GM18505 (cell line): ENCODE data around the gene SYNDIG1.

Experiments
- ATAC-seq: cut with Tn5 transposase; IDR thresholded peaks from one replicate; pipeline ENCODE4 v1.9.1; 2021; ENCODE audit not compliant: unreplicated experiment
- POLR2A ChIP-seq: IDR thresholded peaks from 4 replicates; pipeline ENCODE4 v1.6.1; 2011; ENCODE audit warnings: borderline replicate concordance; ENCODE audit not compliant: insufficient read depth, insufficient read length; ENCODE audit errors: extremely low read depth

Gene SYNDIG1

DNA sequence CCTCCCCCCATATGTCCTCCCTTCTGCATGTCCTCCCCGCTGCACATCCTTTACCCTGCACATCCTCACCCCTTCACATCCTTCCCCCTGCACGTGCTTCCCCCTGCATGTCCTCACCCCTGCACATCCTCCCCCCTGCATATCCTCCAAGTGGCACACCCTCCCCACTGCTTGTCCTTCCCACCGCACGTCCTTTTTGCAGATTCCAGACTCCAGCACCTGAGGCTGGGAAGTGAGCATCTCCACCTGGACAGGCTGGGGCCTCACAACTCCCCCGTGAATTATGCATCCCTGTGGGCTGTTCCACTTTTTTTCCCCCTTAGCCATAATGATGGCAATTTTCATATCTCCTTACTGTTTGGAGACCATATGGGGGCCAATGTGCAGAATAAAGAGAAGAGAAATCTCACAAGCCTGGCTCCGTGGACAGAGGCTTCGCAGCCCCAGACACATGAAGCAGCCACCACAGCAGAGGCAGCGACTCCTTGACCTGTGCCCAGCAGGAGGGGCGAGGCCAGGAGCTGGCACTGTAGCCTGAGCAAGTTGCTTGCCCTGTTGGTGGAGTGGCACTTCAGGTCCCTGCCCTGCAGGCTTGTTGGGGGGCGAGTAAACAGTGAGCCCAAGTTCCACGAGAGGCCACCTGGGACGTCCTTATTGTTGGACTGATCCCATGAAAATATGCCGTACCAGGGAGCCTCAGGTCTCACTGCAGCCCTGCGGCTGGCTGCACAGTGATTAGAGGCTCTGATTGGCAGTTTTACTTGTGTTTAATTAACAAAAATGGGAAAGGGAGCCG, 113.1 kb downstream of the SYNDIG1 start:
- no peak for TF ChIP-seq POLR2A
- ATAC-seq = no peak

DNA sequence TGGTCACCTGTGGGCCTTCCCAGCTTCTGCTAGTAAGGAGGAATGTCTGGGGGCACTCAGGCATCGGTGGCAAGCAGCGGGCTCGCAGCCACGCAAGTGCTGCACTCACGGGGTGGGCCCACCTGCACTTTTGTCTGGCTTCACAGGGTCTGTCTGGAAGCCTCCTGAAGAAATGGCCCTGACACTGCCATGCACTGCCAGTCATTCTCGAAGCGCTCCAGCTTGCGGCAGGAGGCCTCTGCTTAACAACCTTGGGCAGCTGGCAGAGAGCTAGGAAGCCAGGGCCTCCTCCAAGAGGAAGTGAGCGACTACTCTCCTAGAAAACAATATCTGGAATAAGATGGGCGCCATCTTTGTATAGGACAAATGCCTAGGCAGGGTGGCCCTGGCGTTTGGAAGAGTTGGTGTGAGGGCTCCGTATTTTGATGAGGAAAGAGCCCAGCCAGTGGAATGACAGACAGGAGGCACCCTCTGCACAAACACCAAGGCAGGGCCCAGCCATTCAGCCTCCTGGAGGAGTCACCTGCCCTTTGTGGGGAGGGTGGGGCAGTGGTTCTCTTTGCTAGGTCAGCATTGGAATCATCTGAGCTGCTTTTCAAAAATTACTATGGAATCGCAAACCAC, 113.9 kb downstream of the SYNDIG1 start:
- TF ChIP-seq POLR2A = no peak
- no peak for ATAC-seq

DNA sequence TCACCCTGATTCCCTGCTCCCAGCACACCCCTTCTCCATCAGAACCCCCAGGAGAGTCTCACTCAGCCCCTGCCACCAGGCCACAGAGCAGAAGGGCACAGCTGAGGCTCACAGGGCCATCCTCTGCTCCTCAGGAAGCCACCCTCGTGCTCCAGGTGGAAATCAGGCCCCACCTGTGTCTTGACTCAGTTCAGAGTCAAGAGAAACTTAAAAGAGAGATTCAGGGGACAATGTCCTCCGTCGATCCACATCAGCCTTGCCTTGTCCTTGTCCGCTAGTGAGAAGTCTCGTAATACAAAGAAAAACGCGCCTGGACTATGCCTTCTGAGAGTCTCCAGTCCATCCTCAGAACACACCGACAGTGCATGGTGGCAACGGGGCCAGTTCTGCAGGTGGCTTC, 114.6 kb downstream of the SYNDIG1 start:
- TF ChIP-seq POLR2A = no peak
- ATAC-seq = no peak

DNA sequence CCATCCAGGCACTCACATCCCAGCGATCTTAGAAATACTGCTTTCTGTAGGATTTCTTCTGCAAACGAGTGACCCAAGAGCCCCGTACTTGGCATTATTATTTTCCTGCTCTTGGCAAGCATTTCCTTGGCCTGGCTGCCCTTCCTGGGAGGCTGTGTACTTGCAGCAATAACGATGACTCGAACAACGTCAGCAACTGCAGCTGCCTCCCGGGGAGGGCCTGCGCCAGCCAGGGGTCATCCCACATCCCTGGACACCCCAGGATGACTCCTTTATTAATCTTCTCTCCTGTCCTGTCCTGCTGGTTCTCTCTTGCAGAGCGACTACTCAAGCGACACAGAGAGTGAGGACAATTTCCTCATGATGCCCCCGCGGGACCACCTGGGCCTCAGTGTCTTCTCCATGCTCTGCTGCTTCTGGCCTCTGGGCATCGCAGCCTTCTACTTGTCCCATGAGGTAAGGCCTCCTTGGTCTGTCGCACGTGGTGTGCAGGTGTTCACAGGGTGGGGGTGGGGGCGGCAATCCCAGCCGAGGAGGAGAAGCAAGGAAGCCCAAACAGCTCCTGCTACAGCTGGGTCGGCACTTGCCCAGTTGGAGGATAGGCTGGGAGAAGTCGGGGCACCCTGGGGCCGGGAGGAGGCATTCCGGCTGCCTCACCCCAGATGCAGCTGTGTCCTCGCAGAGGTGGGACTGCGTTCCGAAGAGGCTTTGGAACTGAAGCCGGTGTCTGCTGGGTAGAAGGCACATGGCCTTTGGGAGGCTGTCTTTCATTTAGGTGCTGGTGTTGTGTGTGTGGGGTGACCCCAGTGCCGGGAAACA, 115.3 kb downstream of the SYNDIG1 start:
- no peak for ATAC-seq

DNA sequence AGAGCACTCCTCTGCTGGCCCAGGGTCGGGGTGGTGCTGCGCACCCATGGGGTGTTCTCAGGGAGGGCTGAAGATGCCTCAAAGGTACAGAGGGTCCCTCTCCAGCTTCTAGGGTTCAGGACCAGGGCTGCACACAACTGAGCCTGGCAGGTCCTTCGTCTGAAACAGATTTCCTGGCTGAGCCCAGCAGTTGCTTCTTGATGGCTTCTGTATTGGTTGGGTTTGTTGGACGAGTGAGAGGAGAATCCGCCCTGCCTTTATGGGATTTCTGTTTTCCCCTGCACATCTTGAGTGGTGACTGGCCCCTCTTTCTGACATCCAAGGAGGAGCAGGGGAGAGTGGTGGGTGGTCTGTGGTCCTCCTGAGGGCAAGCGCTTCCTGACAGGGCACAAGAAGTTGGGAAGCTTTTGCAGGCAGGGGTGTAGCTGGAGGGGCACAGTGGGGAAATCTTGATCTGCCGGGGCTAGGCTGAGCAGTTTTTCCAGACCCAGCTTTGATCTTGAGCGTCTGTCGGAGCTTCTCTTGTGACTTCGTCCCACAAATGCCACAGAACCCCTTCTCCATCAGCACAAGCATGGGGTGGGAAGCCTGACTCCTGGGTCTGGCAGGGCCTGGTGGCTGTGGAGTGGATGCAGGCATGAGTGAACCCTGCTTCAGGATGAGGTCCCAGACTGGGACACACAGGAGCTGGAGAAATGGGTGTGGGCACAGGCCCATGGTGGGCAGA, 116.5 kb downstream of the SYNDIG1 start:
- no peak for TF ChIP-seq POLR2A

More for the DNA sequence above, 115.3 kb downstream of the SYNDIG1 start:
- no peak for TF ChIP-seq POLR2A

DNA sequence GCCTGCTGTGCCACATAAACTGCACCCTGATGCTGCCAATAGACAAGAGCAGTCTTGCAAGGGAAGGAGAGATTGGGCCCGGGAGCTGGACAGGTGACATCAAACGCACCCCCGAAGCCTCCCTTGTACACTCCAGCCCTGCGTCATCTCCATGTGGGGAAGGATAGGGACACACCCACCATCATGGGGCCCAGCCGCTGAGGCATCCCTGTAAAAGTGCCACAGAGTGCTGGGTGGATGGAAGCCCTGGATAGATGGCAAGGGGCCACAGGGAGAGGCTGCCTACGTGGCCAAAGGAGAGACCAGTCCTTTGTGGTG, 117.1 kb downstream of the SYNDIG1 start:
- no peak for TF ChIP-seq POLR2A
- ATAC-seq = no peak

More for the DNA sequence above, 116.5 kb downstream of the SYNDIG1 start:
- ATAC-seq = no peak

DNA sequence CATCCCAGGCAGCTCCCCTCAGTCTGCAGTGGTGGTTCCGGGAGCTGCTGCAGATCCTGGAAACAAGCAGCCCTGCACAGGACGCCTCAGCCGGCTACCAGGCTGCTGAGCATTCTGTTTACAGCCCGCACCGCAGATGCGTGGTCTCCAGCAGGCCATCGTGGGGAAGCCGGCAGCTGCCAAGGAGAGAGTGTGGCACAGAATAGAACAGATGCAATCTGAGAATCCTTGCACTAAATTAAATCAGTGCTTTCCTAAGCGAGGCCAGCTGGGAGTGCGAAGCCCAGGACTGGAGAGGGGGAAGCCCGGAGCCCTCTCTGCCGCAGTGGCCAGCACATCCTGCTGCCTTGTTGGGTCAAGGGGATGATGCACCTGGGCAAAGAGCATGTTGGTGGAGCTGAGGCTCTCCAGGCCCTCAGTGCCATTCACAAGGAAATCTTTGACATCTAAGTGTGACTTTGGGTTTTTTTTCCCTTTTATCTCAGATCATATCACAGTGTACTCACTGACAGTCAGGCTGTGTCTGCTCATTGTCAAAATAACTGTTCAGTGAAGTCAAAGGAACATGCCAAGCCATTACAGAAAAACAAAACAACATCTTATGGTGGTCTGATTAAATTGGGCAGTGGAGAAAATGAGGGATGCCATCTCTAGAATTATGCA, 118.1 kb downstream of the SYNDIG1 start:
- no peak for TF ChIP-seq POLR2A
- ATAC-seq = no peak

DNA sequence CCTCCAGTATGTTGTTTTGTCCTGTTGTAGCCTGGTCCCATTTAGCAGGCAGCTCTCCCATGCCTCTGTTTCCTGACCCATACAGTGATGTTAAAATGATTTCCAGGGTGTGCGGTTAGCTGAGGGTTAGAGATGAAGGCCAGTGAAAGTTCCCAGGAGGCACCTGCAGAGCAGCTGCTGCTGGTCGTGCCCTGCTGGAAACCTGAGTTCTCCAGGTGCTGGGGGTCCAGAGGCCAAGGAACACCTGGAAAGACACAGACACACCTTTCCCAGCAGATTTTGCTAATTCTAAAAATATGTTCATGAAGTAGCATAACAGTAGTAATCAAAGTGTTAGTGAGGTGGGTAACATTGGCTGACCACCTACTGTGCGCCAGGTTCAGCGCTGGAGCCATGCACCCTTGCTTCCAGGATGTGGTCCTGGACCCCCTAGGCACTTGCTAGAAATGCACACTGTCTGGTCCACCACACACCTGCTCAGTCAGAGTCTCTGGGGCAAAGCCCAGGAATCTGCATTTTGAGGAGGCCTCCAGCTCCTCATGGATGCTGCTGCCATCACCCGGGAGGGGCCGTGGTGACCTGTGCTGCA, 118.7 kb downstream of the SYNDIG1 start:
- no peak for ATAC-seq
- no peak for TF ChIP-seq POLR2A

DNA sequence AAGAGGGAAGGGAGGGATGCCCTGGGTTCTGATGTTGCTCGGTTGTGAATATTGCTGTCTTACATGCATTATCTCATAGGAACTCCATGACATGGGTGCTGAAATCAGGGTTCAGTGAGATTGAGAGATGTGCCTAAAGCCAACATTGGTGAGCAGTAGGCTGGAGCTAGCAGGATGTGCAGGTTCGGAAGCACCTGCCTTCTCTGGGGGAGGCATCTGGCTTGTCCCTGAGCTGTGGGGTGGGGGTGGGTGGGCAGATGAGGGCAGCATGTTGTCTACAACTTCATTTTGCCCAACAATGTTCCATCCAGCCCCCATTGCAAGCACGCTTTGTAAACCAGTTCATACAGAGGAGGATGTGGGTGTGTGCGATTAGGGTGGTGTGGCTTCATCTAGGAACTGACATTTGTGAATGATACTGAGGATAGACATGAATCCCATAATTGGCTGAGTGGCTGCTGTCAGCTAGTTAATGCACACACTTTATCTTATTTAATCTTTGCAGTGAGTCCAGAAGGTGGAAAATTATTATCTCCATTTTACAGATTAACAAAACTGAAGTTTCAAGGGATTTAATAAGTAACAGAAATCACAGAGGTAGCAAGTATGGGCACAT, 119.4 kb downstream of the SYNDIG1 start:
- ATAC-seq = no peak
- TF ChIP-seq POLR2A = no peak

DNA sequence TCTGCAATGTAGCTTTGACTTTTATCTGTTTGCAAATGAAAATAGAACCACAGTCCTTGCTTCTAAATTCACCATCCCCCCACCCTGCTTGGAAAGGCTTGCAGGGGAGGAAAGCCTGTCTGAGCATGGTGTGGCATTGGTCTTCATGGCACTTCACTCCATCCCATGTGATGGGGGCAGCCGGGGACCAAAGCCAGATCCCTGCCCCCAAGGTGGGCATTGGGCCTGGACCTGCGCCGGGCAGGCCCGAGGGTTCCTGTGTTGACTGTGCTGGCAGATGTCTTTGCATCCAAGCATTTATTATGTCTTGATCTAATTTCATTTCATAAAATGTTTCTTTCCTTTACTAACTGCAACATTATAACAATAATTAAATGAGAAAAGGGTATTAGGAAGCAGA, 120.0 kb downstream of the SYNDIG1 start:
- ATAC-seq = no peak
- TF ChIP-seq POLR2A = no peak

DNA sequence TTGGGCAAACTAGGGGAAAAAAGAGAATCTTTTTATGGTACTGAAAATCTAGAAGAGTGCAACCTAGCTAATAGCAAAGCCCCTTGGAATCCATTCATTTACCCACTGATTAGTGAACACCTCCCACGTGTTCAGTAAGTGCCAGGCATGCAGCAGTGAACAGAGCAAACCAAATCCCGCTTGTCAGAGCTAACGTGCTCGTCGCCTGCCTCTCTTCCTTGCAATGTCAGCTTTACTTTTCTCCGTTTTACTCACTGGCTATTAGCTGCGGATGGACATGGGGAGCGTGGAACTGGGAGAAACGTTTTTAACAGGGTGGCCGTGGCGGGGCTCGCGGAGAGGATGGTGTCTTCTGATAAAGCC, 120.4 kb downstream of the SYNDIG1 start:
- TF ChIP-seq POLR2A = no peak
- ATAC-seq = no peak
